Stimulated activated CD4-positive, alpha-beta T cell treated with anti-CD3 and anti-CD28 coated beads, Interleukin-1b, Interleukin-23, amount 100 ng/mL, for 24 hours (primary cell): ENCODE measurements around the gene ABCA7.

Experiments
- DNase-seq, 4 experiments: peaks; one replicate each; pipeline ENCODE4 v3.0.0-alpha.2; 2020; ENCODE audit warnings: low read depth in 4 of 4, low spot score in 1 of 4

Gene ABCA7

GRCh38 chr19:1070931-1071791 is 31.3 kb downstream of the ABCA7 start:
- no peak for DNase-seq

- no peak for DNase-seq
Measured at GRCh38 chr19:1072371-1073015, 32.6 kb downstream of the ABCA7 start.

GRCh38 chr19:1073063-1073955 is 33.4 kb downstream of the ABCA7 start:
- no peak for DNase-seq

GRCh38 chr19:1073956-1074517 is 34.1 kb downstream of the ABCA7 start:
- DNase-seq: no peak

- DNase-seq: peak; percentile 65 to 82 (median 72)
Measured at GRCh38 chr19:1074544-1075283, 34.8 kb downstream of the ABCA7 start.

GRCh38 chr19:1076046-1076386 is 36.1 kb downstream of the ABCA7 start:
- no peak for DNase-seq

- DNase-seq: peak; percentile 66 to 89 (median 75)
Measured at GRCh38 chr19:1076951-1077350, 37.0 kb downstream of the ABCA7 start.

- peak in 1 of 4 experiments; percentile 79 for DNase-seq
Measured at GRCh38 chr19:1079566-1080111, 39.7 kb downstream of the ABCA7 start.

GRCh38 chr19:1080360-1081161 is 40.7 kb downstream of the ABCA7 start:
- DNase-seq: no peak

- no peak for DNase-seq
Measured at GRCh38 chr19:1081301-1082164, 41.6 kb downstream of the ABCA7 start.

GRCh38 chr19:1082165-1082927 is 42.4 kb downstream of the ABCA7 start:
- peak in 1 of 4 experiments; percentile 76 for DNase-seq

- DNase-seq: no peak
Measured at GRCh38 chr19:1082928-1083816, 43.3 kb downstream of the ABCA7 start.

- no peak for DNase-seq
Measured at GRCh38 chr19:1084024-1084868, 44.3 kb downstream of the ABCA7 start.

GRCh38 chr19:1085053-1085658 is 45.2 kb downstream of the ABCA7 start:
- DNase-seq: no peak

GRCh38 chr19:1085676-1086442 is 46.0 kb downstream of the ABCA7 start:
- no peak for DNase-seq
